ENCODE results near the gene ADTRP. TPM values are rescaled to one million over a fixed set of nuclear protein-coding genes. Genes with fewer than 3 reads are reported as not detected.
"Not testable (repeated sequence)": the region's sequence is repeated elsewhere in the genome, so short reads cannot be mapped to it uniquely, and the experiment has no call there.

ADTRP gene
- total and polyA plus RNA-seq, 12 donors, result 0.20 to 1.1 (median 0.35) TPM; not detected in 5

- no peaks in the 10 kb centered on the region for H3K27me3 ChIP-seq
- 64 to 74% (median 71%) methylated on average over 4 of the region's 4 CpGs for WGBS, 4 donors
- no peaks in the 10 kb centered on the region for H3K36me3 ChIP-seq (replicated peaks in 1 of 2)
- H3K4me3 ChIP-seq, result no peak overlapping the region
- intact Hi-C loops (cut with DNase I), result no loop called here
- H3K4me1 ChIP-seq (replicated peaks in 1 of 2), result no peaks in the 10 kb centered on the region
- H3K9me3 ChIP-seq (replicated peaks in 1 of 3), result no peaks in the 10 kb centered on the region
- TF ChIP-seq CTCF (IDR thresholded peaks at IDR 0.05) (no peak), POLR2A (IDR thresholded peaks at IDR 0.05) (no peak)
- no peak overlapping the region for H3K27ac ChIP-seq
- no peak for DNase-seq
Observed at GRCh38 chr6:11692451-11693376, 85.9 kb downstream of the ADTRP start.

DNA sequence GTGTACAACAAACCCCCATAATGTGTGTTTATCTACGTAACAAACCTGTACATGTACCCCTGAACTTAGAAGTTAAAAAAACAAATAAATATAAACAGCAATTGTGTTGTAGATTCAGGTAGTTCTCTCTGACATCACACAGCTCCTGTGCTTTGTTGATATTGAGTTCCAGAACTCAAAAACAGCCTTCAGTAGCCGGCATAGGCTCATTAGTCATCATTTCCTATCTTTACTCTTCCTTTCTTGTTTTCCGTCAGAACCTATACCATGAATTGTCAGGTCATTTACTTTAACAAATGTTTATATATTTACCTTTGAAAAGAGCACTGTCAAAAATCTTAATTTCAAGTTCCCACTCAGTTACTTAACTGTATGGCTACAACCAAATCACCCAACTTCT is 88.8 kb downstream of the ADTRP start:
- no peak overlapping the region for H3K27ac ChIP-seq
- 77 to 88% (median 81%) methylated on average over 3 of the region's 3 CpGs for WGBS, 4 donors
- intact Hi-C loops (cut with DNase I), result no loop called here
- H3K4me3 ChIP-seq, result no peak overlapping the region
- no peaks in the 10 kb centered on the region for H3K9me3 ChIP-seq (replicated peaks in 1 of 3)
- no peaks in the 10 kb centered on the region for H3K27me3 ChIP-seq
- TF ChIP-seq CTCF (IDR thresholded peaks at IDR 0.05), result no peak
- no peaks in the 10 kb centered on the region for H3K36me3 ChIP-seq (replicated peaks in 1 of 2)
- no peaks in the 10 kb centered on the region for H3K4me1 ChIP-seq (replicated peaks in 1 of 2)
- DNase-seq, result no peak

- H3K27ac ChIP-seq; H3K9me3 ChIP-seq (replicated peaks in 1 of 3); H3K4me1 ChIP-seq (replicated peaks in 1 of 2); intact Hi-C loops (cut with DNase I); DNase-seq; H3K36me3 ChIP-seq (replicated peaks in 1 of 2); H3K27me3 ChIP-seq; H3K4me3 ChIP-seq: not testable (repeated sequence)
- 89 to 100% (median 93%) methylated on average over 1 of the region's 1 CpG for WGBS, 4 donors
Observed at GRCh38 chr6:11689400-11689799, 89.2 kb downstream of the ADTRP start.

DNA sequence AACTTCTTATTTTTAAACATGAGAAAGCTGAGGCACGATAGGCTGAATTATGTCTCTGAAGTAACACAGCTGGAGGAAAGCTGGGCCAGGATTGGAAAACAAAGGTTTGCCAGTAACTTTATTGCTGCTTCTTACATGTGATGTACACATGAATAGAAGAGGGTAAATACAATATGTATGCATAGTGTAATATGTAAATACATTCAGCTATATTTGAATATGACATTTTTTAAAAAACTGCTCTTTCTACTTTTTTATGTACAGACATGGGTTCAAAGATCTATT is 90.2 kb downstream of the ADTRP start:
- Histone ChIP-seq H3K36me3 (replicated peaks in 1 of 2) (no peaks in the 10 kb centered on the region), H3K27me3 (no peaks in the 10 kb centered on the region), H3K4me3 (no peak overlapping the region), H3K4me1 (replicated peaks in 1 of 2) (no peaks in the 10 kb centered on the region), H3K9me3 (replicated peaks in 1 of 3) (no peaks in the 10 kb centered on the region), H3K27ac (no peak overlapping the region)
- WGBS, 4 donors, result 65 to 80% (median 72%) methylated on average over 1 of the region's 1 CpG
- TF ChIP-seq CTCF (IDR thresholded peaks at IDR 0.05) (no peak), POLR2A (IDR thresholded peaks at IDR 0.05) (no peak)
- intact Hi-C loops (cut with DNase I), result no loop called here
- no peak for DNase-seq
